ENCODE results near the gene ECSCR.
"Not testable (repeated sequence)": the region's sequence is repeated elsewhere in the genome, so short reads cannot be mapped to it uniquely, and the experiment has no call there.

DNA sequence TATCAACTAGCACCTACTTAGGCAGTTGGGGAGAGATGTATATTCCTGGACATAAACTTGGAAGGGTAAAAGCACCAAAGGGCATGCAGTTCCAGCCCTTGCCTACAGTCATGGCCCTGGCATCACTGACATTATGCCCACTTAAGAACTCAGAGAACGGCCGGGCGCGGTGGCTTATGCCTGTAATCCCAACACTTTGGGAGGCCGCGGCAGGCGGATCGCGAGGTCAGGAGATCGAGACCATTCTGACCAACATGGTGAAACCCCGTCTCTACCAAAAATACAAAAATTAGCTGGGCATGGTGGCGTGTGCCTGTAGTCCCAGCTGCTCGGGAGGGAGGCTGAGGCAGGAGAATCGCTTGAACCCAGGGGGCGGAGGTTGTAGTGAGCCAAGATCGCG lies 22.1 kb downstream of the ECSCR start:
- not testable (repeated sequence) for TF ChIP-seq CEBPB (IDR thresholded peaks at IDR 0.05; ENCODE audit: low read depth, low read length); NRF1 (IDR thresholded peaks at IDR 0.05; ENCODE audit: low read depth, low read length); CREB1 (IDR thresholded peaks at IDR 0.05); TCF12 (IDR thresholded peaks at IDR 0.05; ENCODE audit: low read depth, low read length); SAP30 (IDR thresholded peaks at IDR 0.05; ENCODE audit: insufficient read depth, insufficient replicate concordance, low read length); GABPA (IDR thresholded peaks at IDR 0.05; ENCODE audit: borderline replicate concordance, insufficient read depth, low read length); POLR2AphosphoS5 (IDR thresholded peaks at IDR 0.05; ENCODE audit: low read depth, low read length); YY1 (IDR thresholded peaks at IDR 0.05; ENCODE audit: low read depth, low read length); KDM1A (IDR thresholded peaks at IDR 0.05; ENCODE audit: borderline replicate concordance, low read length); ATF2 (IDR thresholded peaks at IDR 0.05; ENCODE audit: low read length); MAX (IDR thresholded peaks at IDR 0.05); RFX5 (IDR thresholded peaks at IDR 0.05; ENCODE audit: borderline replicate concordance, low read depth, low read length)
- TF ChIP-seq, protein P1, sequence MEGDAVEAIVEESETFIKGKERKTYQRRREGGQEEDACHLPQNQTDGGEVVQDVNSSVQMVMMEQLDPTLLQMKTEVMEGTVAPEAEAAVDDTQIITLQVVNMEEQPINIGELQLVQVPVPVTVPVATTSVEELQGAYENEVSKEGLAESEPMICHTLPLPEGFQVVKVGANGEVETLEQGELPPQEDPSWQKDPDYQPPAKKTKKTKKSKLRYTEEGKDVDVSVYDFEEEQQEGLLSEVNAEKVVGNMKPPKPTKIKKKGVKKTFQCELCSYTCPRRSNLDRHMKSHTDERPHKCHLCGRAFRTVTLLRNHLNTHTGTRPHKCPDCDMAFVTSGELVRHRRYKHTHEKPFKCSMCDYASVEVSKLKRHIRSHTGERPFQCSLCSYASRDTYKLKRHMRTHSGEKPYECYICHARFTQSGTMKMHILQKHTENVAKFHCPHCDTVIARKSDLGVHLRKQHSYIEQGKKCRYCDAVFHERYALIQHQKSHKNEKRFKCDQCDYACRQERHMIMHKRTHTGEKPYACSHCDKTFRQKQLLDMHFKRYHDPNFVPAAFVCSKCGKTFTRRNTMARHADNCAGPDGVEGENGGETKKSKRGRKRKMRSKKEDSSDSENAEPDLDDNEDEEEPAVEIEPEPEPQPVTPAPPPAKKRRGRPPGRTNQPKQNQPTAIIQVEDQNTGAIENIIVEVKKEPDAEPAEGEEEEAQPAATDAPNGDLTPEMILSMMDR (IDR thresholded peaks at IDR 0.05; ENCODE audit: control extremely low read depth in 1 of 3, insufficient read depth in 1 of 3, low read depth in 1 of 3, low read length in 3 of 3), result not testable (repeated sequence)
- TF ChIP-seq, protein P2, sequence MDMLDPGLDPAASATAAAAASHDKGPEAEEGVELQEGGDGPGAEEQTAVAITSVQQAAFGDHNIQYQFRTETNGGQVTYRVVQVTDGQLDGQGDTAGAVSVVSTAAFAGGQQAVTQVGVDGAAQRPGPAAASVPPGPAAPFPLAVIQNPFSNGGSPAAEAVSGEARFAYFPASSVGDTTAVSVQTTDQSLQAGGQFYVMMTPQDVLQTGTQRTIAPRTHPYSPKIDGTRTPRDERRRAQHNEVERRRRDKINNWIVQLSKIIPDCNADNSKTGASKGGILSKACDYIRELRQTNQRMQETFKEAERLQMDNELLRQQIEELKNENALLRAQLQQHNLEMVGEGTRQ (IDR thresholded peaks at IDR 0.05; ENCODE audit: low read length), result not testable (repeated sequence)
